ENCODE results near the gene ALOX15B. TPM values are rescaled to one million over a fixed set of nuclear protein-coding genes. Genes with fewer than 3 reads are reported as not detected.

Gene ALOX15B
- polyA plus RNA-seq, 1 of the 3 experiments (the other 2 are of a cell fraction): not detected

GRCh38 chr17:7992924-7993323 is 45.9 kb upstream of the ALOX15B start (continued):
- no peak for TF ChIP-seq USF2 (IDR thresholded peaks at IDR 0.05; ENCODE audit: borderline replicate concordance, low read depth, low read length)
- no peak for TF ChIP-seq FOSL2 (IDR thresholded peaks at IDR 0.05; ENCODE audit: borderline replicate concordance, low read depth)
- no peak for TF ChIP-seq PBX3 (IDR thresholded peaks at IDR 0.05)

- Histone ChIP-seq H3K4me2 (no peak overlapping the region), H3K27ac (ENCODE audit: low read depth in 2 of 2, low read length in 1 of 2) (no peak overlapping the region), H2AFZ (ENCODE audit: low read depth) (no peak overlapping the region), H3K9me3 (no peaks in the 10 kb centered on the region), H3K79me2 (ENCODE audit: insufficient read depth) (no peaks in the 10 kb centered on the region), H3K27me3 (ENCODE audit: insufficient read depth) (peaks cover 7% of the 10 kb centered on the region; the same call in 1 of the 2 replicates), H3K36me3 (replicated peaks in 1 of 2; ENCODE audit: control insufficient read depth in 1 of 2, insufficient read depth in 2 of 2, low read length in 1 of 2) (no peaks in the 10 kb centered on the region), H3K4me1 (ENCODE audit: control insufficient read depth in 1 of 2, insufficient read depth in 2 of 2, low read depth in 1 of 2, low read length in 1 of 2) (peaks cover 0 to 6% of the 10 kb centered on the region in 2 experiments; a peak in 2 of 4 replicates), H4K20me1 (ENCODE audit: insufficient read depth) (no peaks in the 10 kb centered on the region), H3K9me2 (no peaks in the 10 kb centered on the region), H3K4me3 (ENCODE audit: low read depth in 2 of 2, low read length in 1 of 2) (no peak overlapping the region), H3F3A (replicated peaks; ENCODE audit: insufficient read depth) (peaks cover 6% of the 10 kb centered on the region), H3K9ac (no peak overlapping the region)
- TF ChIP-seq GABPA (IDR thresholded peaks at IDR 0.05; ENCODE audit: low read depth) (no peak), MEF2A (IDR thresholded peaks at IDR 0.05; ENCODE audit: borderline replicate concordance, low read depth) (no peak), SIN3A (IDR thresholded peaks at IDR 0.05; ENCODE audit: borderline replicate concordance, low read depth, low read length) (no peak), FOXJ3 (CRISPR knock-in tag; IDR thresholded peaks at IDR 0.05) (no peak), REST (IDR thresholded peaks at IDR 0.05; ENCODE audit: low read depth, low read length) (no peak), ZBTB33 (IDR thresholded peaks at IDR 0.05; ENCODE audit: borderline replicate concordance, low read depth) (no peak), TCF12 (IDR thresholded peaks at IDR 0.05) (no peak), USF1 (IDR thresholded peaks at IDR 0.05; ENCODE audit: borderline replicate concordance, low read depth) (no peak)
- WGBS (ENCODE audit: low lambda C conversion rate): 92% methylated on average over 27 of the region's 27 CpGs
- POLR2A ChIA-PET: no interaction called here
- CTCF ChIA-PET: interaction anchor here (1.2 to 8.6 kb wide), 3 partner anchors 22 to 131 kb away, joined by 3 to 117 read pairs (median 11); no protein-coding TSS in a partner anchor
- DNase-seq: no peak
Observed at GRCh38 chr17:7993972-7994589, 44.8 kb upstream of the ALOX15B start.
